ENCODE results near the gene ATAD1. TPM values are rescaled to one million over a fixed set of nuclear protein-coding genes. Genes with fewer than 3 reads are reported as not detected.
"Not testable (repeated sequence)": the region's sequence is repeated elsewhere in the genome, so short reads cannot be mapped to it uniquely, and the experiment has no call there.

ATAD1 gene
- total and polyA plus RNA-seq, 10 of the 15 experiments (the other 5 are each of a cell fraction or from before 2014, with no cell fraction given) = 24.7 to 59.3 (median 41.1) TPM

- H3K9ac ChIP-seq (ENCODE audit: control insufficient read depth, insufficient read depth, low read length); H3K4me1 ChIP-seq (ENCODE audit: control insufficient read depth, insufficient read depth, low read length); H3K4me2 ChIP-seq (ENCODE audit: control insufficient read depth, insufficient read depth); H3K27ac ChIP-seq (ENCODE audit: control insufficient read depth, insufficient read depth); DNase-seq (ENCODE audit: low read depth, low spot score); BruUV-seq (replicated peaks); FAIRE-seq; H3K36me3 ChIP-seq (ENCODE audit: control insufficient read depth in 2 of 2, insufficient read depth in 2 of 2, low read length in 1 of 2); POLR2A ChIA-PET; H3K79me2 ChIP-seq (ENCODE audit: control insufficient read depth, insufficient read depth, low read length); H3K9me3 ChIP-seq (replicated peaks; ENCODE audit: control insufficient read depth, insufficient read depth, low read length); H4K20me1 ChIP-seq (ENCODE audit: control insufficient read depth, insufficient read depth); intact Hi-C loops (cut with micrococcal nuclease; ENCODE audit: unreplicated experiment); SMC1A ChIA-PET (ENCODE audit: uncharacterized antibody, unreplicated experiment); H3K4me3 ChIP-seq; H3K27me3 ChIP-seq (replicated peaks in 1 of 2; ENCODE audit: control insufficient read depth in 2 of 2, insufficient read depth in 2 of 2, low read length in 1 of 2); H2AFZ ChIP-seq (ENCODE audit: control insufficient read depth, low read depth, low read length); ATAC-seq: not testable (repeated sequence)
- WGBS (ENCODE audit: insufficient coverage, insufficient replicate concordance, low lambda C conversion rate, missing lambda C conversion rate) = 64% methylated on average over 18 of the region's 18 CpGs
- in situ Hi-C loops (cut with MboI) = loop anchor here (25.0 kb wide), 1 partner anchor 206 kb away; no protein-coding TSS in a partner anchor
- ChIA-PET CTCF (interaction anchor here (0.6 to 1.2 kb wide), 3 partner anchors 10 to 209 kb away, joined by 3 to 5 read pairs (median 4); no protein-coding TSS in a partner anchor), RAD21 (ENCODE audit: unreplicated experiment) (interaction anchor here (0.6 kb wide), 1 partner anchor 156 kb away, joined by 3 read pairs; no protein-coding TSS in a partner anchor)
These were observed 74.9 kb downstream of the ATAD1 start for GRCh38 chr10:87742992-87743610.

DNA sequence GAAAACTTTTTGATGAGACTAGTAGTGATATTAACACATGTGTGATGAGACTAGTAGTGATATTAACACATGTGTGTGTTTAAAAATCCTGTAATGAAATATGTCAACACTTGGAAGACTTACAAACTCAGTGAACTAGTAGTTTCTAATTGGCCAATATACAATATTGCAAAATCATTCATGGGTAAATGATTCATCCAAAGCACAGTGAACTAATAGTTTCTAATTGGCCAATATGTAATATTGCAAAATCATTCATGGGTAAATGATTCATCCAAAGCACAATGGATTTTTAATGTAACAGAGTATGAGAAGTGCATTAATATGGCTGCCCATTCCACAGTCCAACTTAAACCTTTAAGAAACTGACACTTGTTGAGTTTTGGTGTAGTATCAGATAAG lies 77.8 kb downstream of the ATAD1 start:
- H4K20me1 ChIP-seq (ENCODE audit: control insufficient read depth, insufficient read depth) = no peaks in the 10 kb centered on the region
- in situ Hi-C loops (cut with MboI) = loop anchor here (25.0 kb wide), 1 partner anchor 203 kb away; no protein-coding TSS in a partner anchor
- no peaks in the 10 kb centered on the region for H3K36me3 ChIP-seq (ENCODE audit: control insufficient read depth in 2 of 2, insufficient read depth in 2 of 2, low read length in 1 of 2)
- no peak for ATAC-seq
- ChIA-PET CTCF (interaction anchor here (0.5 to 1.3 kb wide), 2 partner anchors 47 to 206 kb away, joined by 4 to 5 read pairs; no protein-coding TSS in a partner anchor), SMC1A (ENCODE audit: uncharacterized antibody, unreplicated experiment) (interaction anchor here (0.9 to 2.1 kb wide), 3 partner anchors 10 to 207 kb away, joined by 3 to 7 read pairs (median 5); no protein-coding TSS in a partner anchor), RAD21 (ENCODE audit: unreplicated experiment) (interaction anchor here (1.7 kb wide), 1 partner anchor 33 kb away, joined by 5 read pairs; no protein-coding TSS in a partner anchor), POLR2A (no interaction called here)
- no peaks in the 10 kb centered on the region for H3K27me3 ChIP-seq (replicated peaks in 1 of 2; ENCODE audit: control insufficient read depth in 2 of 2, insufficient read depth in 2 of 2, low read length in 1 of 2)
- TF ChIP-seq, protein P1, sequence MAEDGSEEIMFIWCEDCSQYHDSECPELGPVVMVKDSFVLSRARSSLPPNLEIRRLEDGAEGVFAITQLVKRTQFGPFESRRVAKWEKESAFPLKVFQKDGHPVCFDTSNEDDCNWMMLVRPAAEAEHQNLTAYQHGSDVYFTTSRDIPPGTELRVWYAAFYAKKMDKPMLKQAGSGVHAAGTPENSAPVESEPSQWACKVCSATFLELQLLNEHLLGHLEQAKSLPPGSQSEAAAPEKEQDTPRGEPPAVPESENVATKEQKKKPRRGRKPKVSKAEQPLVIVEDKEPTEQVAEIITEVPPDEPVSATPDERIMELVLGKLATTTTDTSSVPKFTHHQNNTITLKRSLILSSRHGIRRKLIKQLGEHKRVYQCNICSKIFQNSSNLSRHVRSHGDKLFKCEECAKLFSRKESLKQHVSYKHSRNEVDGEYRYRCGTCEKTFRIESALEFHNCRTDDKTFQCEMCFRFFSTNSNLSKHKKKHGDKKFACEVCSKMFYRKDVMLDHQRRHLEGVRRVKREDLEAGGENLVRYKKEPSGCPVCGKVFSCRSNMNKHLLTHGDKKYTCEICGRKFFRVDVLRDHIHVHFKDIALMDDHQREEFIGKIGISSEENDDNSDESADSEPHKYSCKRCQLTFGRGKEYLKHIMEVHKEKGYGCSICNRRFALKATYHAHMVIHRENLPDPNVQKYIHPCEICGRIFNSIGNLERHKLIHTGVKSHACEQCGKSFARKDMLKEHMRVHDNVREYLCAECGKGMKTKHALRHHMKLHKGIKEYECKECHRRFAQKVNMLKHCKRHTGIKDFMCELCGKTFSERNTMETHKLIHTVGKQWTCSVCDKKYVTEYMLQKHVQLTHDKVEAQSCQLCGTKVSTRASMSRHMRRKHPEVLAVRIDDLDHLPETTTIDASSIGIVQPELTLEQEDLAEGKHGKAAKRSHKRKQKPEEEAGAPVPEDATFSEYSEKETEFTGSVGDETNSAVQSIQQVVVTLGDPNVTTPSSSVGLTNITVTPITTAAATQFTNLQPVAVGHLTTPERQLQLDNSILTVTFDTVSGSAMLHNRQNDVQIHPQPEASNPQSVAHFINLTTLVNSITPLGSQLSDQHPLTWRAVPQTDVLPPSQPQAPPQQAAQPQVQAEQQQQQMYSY (CRISPR knock-in tag; IDR thresholded peaks at IDR 0.05) = no peak
- TF ChIP-seq PKNOX1 (IDR thresholded peaks at IDR 0.05) = no peak
- no peak for TF ChIP-seq CBX5 (IDR thresholded peaks at IDR 0.05; ENCODE audit: low read depth)
- H3K4me3 ChIP-seq = no peak overlapping the region
- no peaks in the 10 kb centered on the region for H3K4me1 ChIP-seq (ENCODE audit: control insufficient read depth, insufficient read depth, low read length)
- no peak for DNase-seq (ENCODE audit: low read depth, low spot score)
- H3K9ac ChIP-seq (ENCODE audit: control insufficient read depth, insufficient read depth, low read length) = no peak overlapping the region
- no peaks in the 10 kb centered on the region for H3K9me3 ChIP-seq (replicated peaks; ENCODE audit: control insufficient read depth, insufficient read depth, low read length)
- no peak overlapping the region for H3K27ac ChIP-seq (ENCODE audit: control insufficient read depth, insufficient read depth)
- H2AFZ ChIP-seq (ENCODE audit: control insufficient read depth, low read depth, low read length) = no peak overlapping the region
- no peaks in the 10 kb centered on the region for H3K79me2 ChIP-seq (ENCODE audit: control insufficient read depth, insufficient read depth, low read length)
- no peak overlapping the region for H3K4me2 ChIP-seq (ENCODE audit: control insufficient read depth, insufficient read depth)
- no TSS peak for BruUV-seq (replicated peaks)
- FAIRE-seq = peak; percentile 52
- intact Hi-C loops (cut with micrococcal nuclease; ENCODE audit: unreplicated experiment) = no loop called here

Measured in GM12878 (cell line).